GM12801 (cell line): ENCODE data around the gene ZNF433.

ENCODE experiments used
- CTCF ChIP-seq: IDR thresholded peaks from one replicate; pipeline ENCODE4 v1.5.1; 2011; ENCODE audit warnings: control low read depth; ENCODE audit not compliant: insufficient read length; ENCODE audit errors: extremely low read depth

The ZNF433 gene

GRCh38 chr19:12015015-12015752 is 20.3 kb downstream of the ZNF433 start:
- TF ChIP-seq CTCF = no peak

GRCh38 chr19:12000152-12000981 is 35.1 kb downstream of the ZNF433 start:
- no peak for TF ChIP-seq CTCF

- no peak for TF ChIP-seq CTCF
Observed at GRCh38 chr19:11995174-11995573, 40.3 kb downstream of the ZNF433 start.

GRCh38 chr19:11989112-11989456 is 46.4 kb downstream of the ZNF433 start:
- TF ChIP-seq CTCF = no peak

- TF ChIP-seq CTCF = no peak
Observed at GRCh38 chr19:11987405-11988281, 47.8 kb downstream of the ZNF433 start.

- no peak for TF ChIP-seq CTCF
Observed at GRCh38 chr19:11986754-11987153, 48.7 kb downstream of the ZNF433 start.

GRCh38 chr19:11984986-11985385 is 50.5 kb downstream of the ZNF433 start:
- no peak for TF ChIP-seq CTCF
